ENCODE results near the gene MAPK14. TPM values are rescaled to one million over a fixed set of nuclear protein-coding genes. Genes with fewer than 3 reads are reported as not detected.

MAPK14 gene
- total and polyA plus RNA-seq, 9 of the 15 experiments (the other 6 are each of a cell fraction or from before 2014, with no cell fraction given): 8.8 to 62.7 (median 35.5) TPM

GRCh38 chr6:36098920-36099647 lies 71.5 kb downstream of the MAPK14 start (continued):
- TF ChIP-seq ZBTB11 (CRISPR knock-in tag; IDR thresholded peaks at IDR 0.05): peak in 1 of 3 experiments; percentile 28; a peak in 1 of 6 replicates
- TF ChIP-seq MXI1 (IDR thresholded peaks at IDR 0.05; ENCODE audit: low read depth, low read length): no peak
- TF ChIP-seq MAFK (IDR thresholded peaks at IDR 0.05; ENCODE audit: low read length): peak; percentile 59; the same call in 1 of the 2 replicates
- TF ChIP-seq ARID3B (CRISPR knock-in tag; IDR thresholded peaks at IDR 0.05; ENCODE audit: borderline replicate concordance): no peak
- TF ChIP-seq BRF1 (IDR thresholded peaks at IDR 0.05; ENCODE audit: borderline replicate concordance, extremely low read depth, insufficient read length): no peak
- no peak for TF ChIP-seq TCF15 (CRISPR knock-in tag; IDR thresholded peaks at IDR 0.05)
- no peak for TF ChIP-seq PRMT5 (CRISPR knock-in tag; IDR thresholded peaks at IDR 0.05)
- no peak for TF ChIP-seq SETDB1 (IDR thresholded peaks at IDR 0.05; ENCODE audit: low read length)
- no peak for TF ChIP-seq TARDBP (IDR thresholded peaks at IDR 0.05)
- TF ChIP-seq PATZ1 (CRISPR knock-in tag; IDR thresholded peaks at IDR 0.05; ENCODE audit: borderline replicate concordance): no peak
- no peak for TF ChIP-seq FOXO4 (CRISPR knock-in tag; IDR thresholded peaks at IDR 0.05)
- TF ChIP-seq RBM39 (optimal IDR thresholded peaks at IDR 0.05; ENCODE audit: low read depth, low read length): no peak
- peak; percentile 48 for TF ChIP-seq ZNF239 (CRISPR knock-in tag; IDR thresholded peaks at IDR 0.05)
- peak; percentile 72 to 97 for TF ChIP-seq E2F6 (IDR thresholded peaks at IDR 0.05; ENCODE audit: borderline replicate concordance in 1 of 2, extremely low read depth in 1 of 2, insufficient read depth in 1 of 2, insufficient read length in 1 of 2, low read depth in 1 of 2, low read length in 1 of 2, poor library complexity in 1 of 2, severe bottlenecking in 1 of 2)
